Heart left ventricle (tissue), 13 donors: Measurements from ENCODE around the gene ARAP3.

Experiments used
- POLR2A ChIP-seq, 2 donors: fragments of 450-650 bp; IDR thresholded peaks; one replicate each; pipeline ENCODE4 v1.6.1; 2017; ENCODE audit warnings: antibody characterized with exemption in 2 of 2, mild to moderate bottlenecking in 2 of 2, moderate library complexity in 2 of 2
- TF ChIP-seq, protein P1 (sequence below), 12 donors: fragments of 200-600 bp; sonication (generic) in 4 of 12; IDR thresholded peaks; one replicate each; pipeline versions ENCODE4 v1.5.0 to v1.8.0; 2018 to 2022; ENCODE audit warnings: antibody characterized with exemption in 12 of 12, mild to moderate bottlenecking in 5 of 12
- donor health status: ischemic (EF 13 %, LVEDD 7.1; RV severe dilation, severe dysfunction).
- donor health status: DM: no; HTN: yes; CAD: no.
- donor health status: DM: no; HTN: no; CAD: no.
- donor health status: ischemic (EF 25% LVEDD 6.9; RV normal size, moderate dysfunction).
- donor health status: ischemic (EF 25% LVEDD 5.7; RV mildly dilated, moderate dysfunction).
- donor health status: ischemic (EF 35%, LVEDD 5.7; RV mildly dilated, moderate dysfunction).
- donor health status: nonischemic (EF 11% LVEDD 7.7; RV severe dilation, severe dysfunction).
- donor health status: DM: yes; HTN: yes; CAD: no.
- donor health status: PGD.
- donor health status: ischemic (EF 29% LVEDD 5.4; RV normal size, mild dysfunction).
- donor health status: nonischemic (EF 23%, LVEDD 6.1; RV moderate dilation, normal function).

DNA sequence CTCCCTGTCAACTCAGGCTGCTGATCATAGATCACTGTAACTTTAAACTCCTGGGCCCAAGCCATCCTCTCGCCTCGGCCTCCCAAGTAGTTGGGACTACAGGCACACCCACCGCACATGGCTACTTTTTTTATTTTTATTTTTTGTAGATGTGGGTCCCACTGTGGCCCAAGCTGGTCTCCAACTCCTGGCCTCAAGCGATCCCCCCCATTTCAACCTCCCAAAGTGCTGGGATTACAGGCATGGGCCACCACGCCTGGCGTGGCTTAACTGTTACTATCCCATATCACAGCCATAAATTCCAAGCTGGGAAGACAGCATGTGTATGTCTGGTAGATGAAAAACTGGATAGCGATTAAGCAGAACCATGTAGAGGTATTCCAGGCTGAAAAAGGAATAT is 46.4 kb downstream of the ARAP3 start:
- no peak for TF ChIP-seq POLR2A (IDR thresholded peaks at IDR 0.05)
- TF ChIP-seq, protein P1, sequence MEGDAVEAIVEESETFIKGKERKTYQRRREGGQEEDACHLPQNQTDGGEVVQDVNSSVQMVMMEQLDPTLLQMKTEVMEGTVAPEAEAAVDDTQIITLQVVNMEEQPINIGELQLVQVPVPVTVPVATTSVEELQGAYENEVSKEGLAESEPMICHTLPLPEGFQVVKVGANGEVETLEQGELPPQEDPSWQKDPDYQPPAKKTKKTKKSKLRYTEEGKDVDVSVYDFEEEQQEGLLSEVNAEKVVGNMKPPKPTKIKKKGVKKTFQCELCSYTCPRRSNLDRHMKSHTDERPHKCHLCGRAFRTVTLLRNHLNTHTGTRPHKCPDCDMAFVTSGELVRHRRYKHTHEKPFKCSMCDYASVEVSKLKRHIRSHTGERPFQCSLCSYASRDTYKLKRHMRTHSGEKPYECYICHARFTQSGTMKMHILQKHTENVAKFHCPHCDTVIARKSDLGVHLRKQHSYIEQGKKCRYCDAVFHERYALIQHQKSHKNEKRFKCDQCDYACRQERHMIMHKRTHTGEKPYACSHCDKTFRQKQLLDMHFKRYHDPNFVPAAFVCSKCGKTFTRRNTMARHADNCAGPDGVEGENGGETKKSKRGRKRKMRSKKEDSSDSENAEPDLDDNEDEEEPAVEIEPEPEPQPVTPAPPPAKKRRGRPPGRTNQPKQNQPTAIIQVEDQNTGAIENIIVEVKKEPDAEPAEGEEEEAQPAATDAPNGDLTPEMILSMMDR (IDR thresholded peaks at IDR 0.05), result no peak
